ENCODE data around the gene ACSS1.

ACSS1 gene

DNA sequence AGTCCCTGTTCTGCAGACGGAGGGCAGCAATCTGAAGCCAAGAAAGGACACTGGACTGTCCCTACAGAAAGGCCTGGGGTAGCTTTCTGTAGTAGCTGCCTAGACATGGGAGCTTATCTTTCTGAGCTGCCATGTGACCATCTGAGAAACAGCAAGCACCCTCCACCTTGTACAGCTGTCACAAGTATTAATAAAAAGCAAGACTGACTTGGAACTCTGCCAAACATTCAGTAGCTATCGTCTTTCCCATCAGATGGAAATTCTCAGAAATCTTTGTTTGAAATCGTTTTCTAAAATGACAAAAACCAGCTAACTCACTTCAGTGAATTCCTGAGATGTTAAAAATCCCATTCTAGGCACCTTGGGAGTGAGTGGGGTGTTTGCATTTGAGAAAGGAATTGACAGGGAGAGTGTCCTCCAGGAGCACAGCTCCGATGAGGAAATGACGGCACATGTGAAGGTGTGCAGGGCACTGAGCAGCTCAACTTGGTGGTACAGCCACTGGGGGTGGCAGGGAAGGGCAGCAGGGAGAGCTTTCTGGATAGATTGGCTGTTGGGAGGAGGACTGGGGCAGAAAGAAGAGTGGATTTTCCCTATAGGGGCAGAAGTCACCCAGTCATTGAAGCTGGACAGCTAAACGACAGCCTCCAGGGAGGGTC is 24.5 kb downstream of the ACSS1 start:
- in situ Hi-C loops (cut with MboI; ENCODE audit: low sequenced_read_pairs) = no loop called here

DNA sequence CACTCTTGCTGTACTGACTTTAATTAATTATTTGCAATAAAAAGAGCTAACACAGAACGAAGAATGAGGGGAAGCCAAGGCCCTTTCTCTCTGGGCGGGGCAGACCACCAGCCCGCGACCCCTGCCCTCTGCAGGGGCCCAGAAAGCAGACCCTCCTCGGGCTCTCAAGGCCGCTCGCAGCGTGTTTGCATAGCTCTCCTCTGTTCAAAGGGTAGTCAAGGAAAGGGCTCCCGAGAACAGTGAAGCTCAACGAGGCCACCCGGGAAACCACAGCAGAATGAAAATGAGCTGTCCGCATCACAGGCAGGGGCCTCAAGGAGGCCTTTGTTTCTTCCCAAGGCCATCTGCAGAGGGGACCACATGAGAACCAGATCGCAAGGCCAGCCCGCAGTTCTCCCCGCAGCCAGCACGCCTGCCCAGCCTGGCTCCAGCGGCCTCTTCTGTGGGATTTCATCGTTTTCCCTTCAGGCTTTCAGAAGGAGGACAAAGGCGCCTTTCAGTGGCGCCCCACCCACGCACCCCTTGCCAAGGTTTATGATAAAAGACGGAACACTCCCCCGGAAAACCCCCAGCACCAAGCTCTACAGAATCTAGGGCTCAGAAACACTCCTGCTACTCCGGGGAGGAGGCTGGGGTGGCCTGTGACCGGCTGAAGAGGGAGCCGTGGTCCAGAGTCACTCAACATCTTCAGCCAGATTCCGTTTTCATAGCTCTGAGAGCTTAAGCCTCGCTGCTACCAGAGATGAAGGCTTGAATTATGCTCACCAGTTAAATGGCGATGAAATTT is 25.3 kb downstream of the ACSS1 start:
- in situ Hi-C loops (cut with MboI; ENCODE audit: low sequenced_read_pairs) = no loop called here

DNA sequence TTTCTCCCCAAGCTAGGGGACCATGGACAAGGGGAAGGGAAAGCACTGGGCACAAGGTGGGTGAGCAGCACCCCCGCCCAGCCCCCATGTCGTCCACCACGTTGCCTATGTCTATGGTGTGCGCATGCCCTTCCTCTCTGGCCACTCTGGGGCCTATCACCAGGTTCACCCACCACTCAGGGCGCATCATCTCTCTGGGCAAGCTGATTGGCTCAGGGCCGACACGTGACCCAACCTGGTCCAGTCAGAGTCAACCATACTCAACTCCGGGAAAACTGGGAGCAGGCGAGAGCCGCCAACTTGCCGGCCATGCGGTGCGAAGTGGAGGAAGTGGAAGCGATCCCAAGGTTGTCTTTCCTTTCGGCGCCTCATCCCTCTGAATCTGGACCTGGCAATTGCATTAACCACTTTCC is 25.9 kb downstream of the ACSS1 start:
- in situ Hi-C loops (cut with MboI; ENCODE audit: low sequenced_read_pairs) = no loop called here

GRCh38 chr20:25031241-25031640 is 26.7 kb downstream of the ACSS1 start:
- in situ Hi-C loops (cut with MboI; ENCODE audit: low sequenced_read_pairs) = no loop called here

GRCh38 chr20:25030649-25031207 is 27.2 kb downstream of the ACSS1 start:
- in situ Hi-C loops (cut with MboI; ENCODE audit: low sequenced_read_pairs) = no loop called here

DNA sequence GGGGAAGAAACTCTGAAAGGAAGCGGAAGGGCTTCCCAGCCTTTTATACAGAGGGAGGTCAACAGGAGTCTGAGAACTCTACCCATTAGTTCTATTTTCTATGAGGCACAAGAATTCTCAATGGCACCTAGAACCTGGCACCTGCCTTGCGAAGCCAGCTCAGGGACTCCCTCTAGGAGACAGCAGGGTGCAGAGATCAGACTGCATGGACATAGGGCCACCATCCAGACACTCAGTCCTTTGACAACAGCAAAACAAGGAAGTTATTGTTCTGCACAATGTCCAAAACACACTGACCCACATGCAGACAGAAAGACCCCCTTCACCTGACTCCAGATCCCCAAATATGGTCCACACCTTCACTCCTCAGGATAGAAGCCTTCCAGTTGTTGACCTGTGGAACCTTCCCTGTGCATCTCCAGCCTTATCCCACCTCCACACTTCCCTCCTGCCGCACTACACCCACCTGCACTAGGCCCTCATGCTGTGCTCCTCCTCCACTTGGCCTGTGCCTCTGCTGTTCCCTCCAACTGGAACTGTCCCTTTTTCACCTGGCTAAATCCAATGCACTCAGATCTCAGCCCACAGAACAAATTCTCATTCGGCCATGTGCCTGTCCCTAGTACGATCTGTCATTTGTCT is 27.8 kb downstream of the ACSS1 start:
- in situ Hi-C loops (cut with MboI; ENCODE audit: low sequenced_read_pairs) = no loop called here

GRCh38 chr20:25025986-25026605 is 31.8 kb downstream of the ACSS1 start:
- in situ Hi-C loops (cut with MboI; ENCODE audit: low sequenced_read_pairs) = no loop called here

DNA sequence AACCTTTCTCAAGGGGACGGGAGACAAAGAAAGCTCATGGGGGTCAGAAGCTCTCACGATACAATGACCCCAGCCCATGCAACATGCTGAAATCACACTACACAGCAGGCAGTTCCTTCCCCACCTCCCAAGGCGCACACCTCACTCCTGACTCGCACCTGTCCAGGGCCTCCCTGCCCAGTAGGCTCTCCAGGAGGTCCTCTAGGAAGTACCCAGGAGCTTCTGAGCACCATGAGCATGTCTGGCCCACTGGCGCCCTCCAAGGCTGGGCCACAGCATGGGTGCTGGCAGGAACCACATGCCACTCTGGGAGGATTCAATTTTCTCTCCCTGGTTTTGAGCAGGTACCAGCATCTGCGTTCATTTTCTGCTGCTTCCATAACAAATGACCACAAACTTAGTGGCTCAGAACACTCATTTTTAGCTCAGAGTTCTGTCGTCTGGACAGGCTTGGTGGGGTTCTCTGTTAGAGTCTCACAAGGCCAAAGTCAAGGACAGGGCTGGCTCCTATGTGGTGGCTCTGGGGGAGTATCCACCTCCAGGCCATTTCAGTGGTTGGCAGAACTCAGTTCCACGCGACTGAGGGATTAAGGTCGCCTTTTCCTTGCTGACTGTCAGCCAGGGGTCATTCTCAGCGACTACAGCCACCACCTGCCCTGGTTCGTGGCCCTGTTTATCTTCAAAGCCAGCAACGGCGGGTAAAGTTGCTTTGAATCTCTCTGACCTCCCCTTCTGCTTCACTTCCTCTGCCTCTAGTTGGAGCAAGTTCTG is 32.7 kb downstream of the ACSS1 start:
- in situ Hi-C loops (cut with MboI; ENCODE audit: low sequenced_read_pairs) = no loop called here

- in situ Hi-C loops (cut with MboI; ENCODE audit: low sequenced_read_pairs) = no loop called here
Observed at GRCh38 chr20:25024171-25024570, 33.8 kb downstream of the ACSS1 start.

- in situ Hi-C loops (cut with MboI; ENCODE audit: low sequenced_read_pairs) = no loop called here
Observed at GRCh38 chr20:25023356-25023755, 34.6 kb downstream of the ACSS1 start.

DNA sequence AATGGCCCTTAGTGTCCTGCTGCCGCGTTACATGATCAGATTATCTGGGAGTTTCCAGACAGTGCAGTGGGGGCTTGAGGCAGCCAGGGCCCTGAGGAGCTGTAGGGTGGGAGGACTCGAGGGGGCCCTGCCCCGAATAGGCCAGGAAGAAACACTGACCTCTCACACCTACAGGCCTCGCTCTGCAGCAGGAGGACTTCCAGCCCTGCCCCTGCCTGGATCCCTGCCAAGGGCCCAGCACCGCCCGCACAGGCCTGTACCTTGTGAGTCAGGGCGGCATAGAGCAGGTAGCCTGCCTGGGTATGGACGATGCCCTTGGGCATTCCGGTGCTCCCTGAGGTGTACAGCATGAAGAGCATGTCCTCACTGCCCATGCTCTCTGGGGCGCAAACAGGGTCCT is 35.3 kb downstream of the ACSS1 start:
- in situ Hi-C loops (cut with MboI; ENCODE audit: low sequenced_read_pairs) = no loop called here

DNA sequence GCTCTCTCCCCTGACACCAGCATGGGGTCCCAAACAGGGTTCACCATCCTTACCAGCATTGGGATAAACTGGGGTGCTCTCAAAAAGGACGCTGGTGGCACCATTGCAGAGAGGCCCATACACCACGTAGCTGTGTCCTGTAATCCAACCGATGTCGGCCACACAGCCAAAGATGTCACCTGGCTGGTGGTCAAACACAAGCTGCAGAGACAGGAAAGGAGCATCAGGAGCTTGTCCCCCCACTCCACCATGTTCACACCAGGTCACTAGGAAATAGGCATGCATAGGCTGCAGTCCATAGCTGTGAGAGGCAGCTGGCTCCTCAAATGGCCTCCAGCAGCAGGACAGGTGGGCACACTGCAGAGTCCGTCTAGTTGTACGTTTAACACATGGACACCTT is 36.6 kb downstream of the ACSS1 start:
- in situ Hi-C loops (cut with MboI; ENCODE audit: low sequenced_read_pairs) = no loop called here

DNA sequence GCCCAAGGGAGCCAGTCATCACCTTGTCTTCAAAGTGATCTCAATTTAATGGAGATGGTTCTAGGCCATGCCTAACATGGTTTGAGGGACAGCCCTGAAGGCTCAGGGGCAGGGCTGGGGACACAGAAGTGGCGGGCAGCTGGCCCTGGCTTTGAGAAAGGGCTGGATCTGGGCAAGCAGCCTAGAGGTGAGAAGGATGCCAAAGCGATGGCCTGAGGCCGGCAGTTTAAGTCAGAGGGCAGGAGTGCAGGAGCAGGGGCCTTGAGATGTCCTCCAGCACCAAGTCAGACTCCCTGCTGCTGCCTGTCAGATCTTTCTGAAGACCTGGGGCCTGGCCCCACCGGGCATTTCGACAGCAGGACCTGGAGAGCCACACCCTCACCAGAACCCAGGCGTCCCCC is 37.0 kb downstream of the ACSS1 start:
- in situ Hi-C loops (cut with MboI; ENCODE audit: low sequenced_read_pairs) = no loop called here

DNA sequence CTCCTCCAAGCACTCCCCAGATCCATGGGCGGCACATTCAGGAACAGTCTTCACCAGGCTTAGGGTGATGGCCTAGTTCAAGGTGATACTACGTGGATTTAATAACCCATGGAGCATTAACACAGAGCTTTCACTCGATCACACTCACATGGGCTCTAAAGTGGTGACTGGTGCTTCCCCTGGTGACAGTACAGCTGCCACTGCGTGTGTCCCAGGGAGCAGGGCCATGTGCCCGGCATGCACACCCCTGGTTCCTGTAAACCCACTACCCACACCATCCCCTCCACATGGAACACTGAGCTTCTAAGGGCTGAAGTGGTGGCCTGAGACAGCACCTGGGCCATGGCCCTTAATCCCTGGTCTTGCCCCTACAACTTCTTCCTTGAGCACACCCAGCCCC is 37.6 kb downstream of the ACSS1 start:
- in situ Hi-C loops (cut with MboI; ENCODE audit: low sequenced_read_pairs) = no loop called here

GRCh38 chr20:25019381-25020155 is 38.4 kb downstream of the ACSS1 start:
- in situ Hi-C loops (cut with MboI; ENCODE audit: low sequenced_read_pairs) = no loop called here

DNA sequence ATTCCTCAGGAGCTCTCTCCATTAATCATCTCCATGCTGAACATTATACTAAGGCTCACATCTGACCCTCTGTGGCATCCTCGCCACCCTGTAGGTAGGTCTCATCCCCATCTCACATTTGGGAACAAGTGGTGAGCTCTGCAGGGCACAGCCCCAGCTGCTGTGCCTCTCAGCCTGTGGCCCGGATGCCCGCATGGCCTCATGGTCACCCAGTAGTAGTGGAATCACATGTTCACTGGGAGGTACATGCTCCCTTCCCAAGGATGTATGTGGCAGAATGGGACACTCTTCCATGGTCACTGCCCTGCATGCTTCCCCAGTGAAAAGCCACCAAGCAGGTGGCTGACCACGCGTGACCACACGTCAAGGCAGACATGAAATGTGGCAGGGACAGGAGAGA is 39.1 kb downstream of the ACSS1 start:
- in situ Hi-C loops (cut with MboI; ENCODE audit: low sequenced_read_pairs) = no loop called here

- in situ Hi-C loops (cut with MboI; ENCODE audit: low sequenced_read_pairs) = no loop called here
Observed at GRCh38 chr20:25018425-25018824, 39.5 kb downstream of the ACSS1 start.

- in situ Hi-C loops (cut with MboI; ENCODE audit: low sequenced_read_pairs) = no loop called here
Observed at GRCh38 chr20:25017257-25017803, 40.6 kb downstream of the ACSS1 start.

GRCh38 chr20:25016471-25016870 is 41.5 kb downstream of the ACSS1 start:
- in situ Hi-C loops (cut with MboI; ENCODE audit: low sequenced_read_pairs) = no loop called here

DNA sequence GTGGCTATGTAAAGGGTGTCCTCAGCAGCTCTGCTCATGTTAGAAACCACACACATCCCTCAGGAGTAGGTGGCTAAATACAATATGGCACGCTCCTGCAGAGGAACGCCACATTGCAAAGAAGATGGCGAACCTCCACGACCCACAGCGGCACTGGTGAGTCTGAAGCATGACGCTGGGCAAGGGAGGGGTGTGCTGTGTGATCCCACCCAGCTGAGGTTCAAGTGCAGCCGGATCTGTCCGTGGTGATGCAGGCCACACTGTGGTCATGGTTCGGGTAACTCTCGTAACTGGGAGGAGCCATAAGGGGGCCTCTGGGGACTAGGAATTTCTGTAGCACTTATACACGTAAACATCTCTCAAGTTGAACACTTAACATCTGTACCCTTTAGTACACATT is 42.0 kb downstream of the ACSS1 start:
- in situ Hi-C loops (cut with MboI; ENCODE audit: low sequenced_read_pairs) = no loop called here
